Esophagus squamous epithelium (tissue), 5 donors: Measurements from ENCODE around the gene CCDC33. TPM values are rescaled to one million over a fixed set of nuclear protein-coding genes. Genes with fewer than 3 reads are reported as not detected.

ENCODE experiments used
- DNase-seq: peaks from one replicate; lab custom pipeline; 2025; lab: John Stamatoyannopoulos, UW
- H3K27ac ChIP-seq, 4 donors: fragments of 200-600 bp; sonication (generic); one replicate each; pipeline ENCODE4 v1.5.1; 2016 to 2019; ENCODE audit warnings: mild to moderate bottlenecking in 1 of 4
- H3K27me3 ChIP-seq, 4 donors: fragments of 200-600 bp; sonication (generic); 1 replicate in 3 of 4; 2 replicates in 1 of 4; pipeline versions ENCODE4 v1.5.1 to v1.6.0; 2017 to 2021; ENCODE audit warnings: antibody characterized with exemption in 1 of 4
- H3K36me3 ChIP-seq, 3 donors: fragments of 200-600 bp; sonication (generic); one replicate each; pipeline ENCODE4 v1.5.1; 2016 to 2019
- H3K4me1 ChIP-seq, 3 donors: fragments of 200-600 bp; sonication (generic); one replicate each; pipeline ENCODE4 v1.5.1; 2017 to 2019
- H3K4me3 ChIP-seq, 4 donors: fragments of 200-600 bp; sonication (generic); 1 replicate in 3 of 4; 2 replicates in 1 of 4; pipeline ENCODE4 v1.5.1; 2016 to 2019; ENCODE audit warnings: mild to moderate bottlenecking in 2 of 4, moderate library complexity in 1 of 4
- H3K9me3 ChIP-seq, 3 donors: fragments of 200-600 bp; sonication (generic); one replicate each; pipeline ENCODE4 v1.5.1; 2016 to 2019
- POLR2A ChIP-seq, 4 donors: fragments of 450-650 bp; IDR thresholded peaks; one replicate each; pipeline ENCODE4 v1.6.1; 2017; ENCODE audit warnings: antibody characterized with exemption in 4 of 4, mild to moderate bottlenecking in 4 of 4, moderate library complexity in 3 of 4
- WGBS, 2 donors: methylation state at CpG; one replicate each; pipeline ENCODE4 v1.1.5; 2018; 5-methylcytosine and 5-hydroxymethylcytosine counted together
- intact Hi-C: fragments of 100-400 bp; cut with DNase I; formaldehyde crosslinking; loops from one replicate; pipeline ENCODE4 v1.15.0; 2022
- total RNA-seq, 4 donors: library from RNA; depleted of rRNA; stranded (reverse); fragments of >200 nt; gene quantifications; one replicate each; pipeline ENCODE4 v1.1.0, GENCODE V29; 2016
- TF ChIP-seq, protein P1 (sequence below), 6 experiments: fragments of 450-650 bp in 4 of 6; fragments of 200-600 bp in 2 of 6; sonication (generic) in 2 of 6; IDR thresholded peaks; one replicate each; pipeline ENCODE4 v1.5.1; 2016 to 2019; ENCODE audit warnings: antibody characterized with exemption in 6 of 6, mild to moderate bottlenecking in 4 of 6, moderate library complexity in 4 of 6
- donor health status: DM: yes; HTN: yes; CAD: no.

Gene CCDC33
- total RNA-seq, 4 donors from 2014 or later, result not detected

- H3K9me3 ChIP-seq, result no peaks in the 10 kb centered on the region
- WGBS, 2 donors, result 75 to 100% methylated on average over 1 to 2 of the region's 6 CpGs
- TF ChIP-seq, protein P1, sequence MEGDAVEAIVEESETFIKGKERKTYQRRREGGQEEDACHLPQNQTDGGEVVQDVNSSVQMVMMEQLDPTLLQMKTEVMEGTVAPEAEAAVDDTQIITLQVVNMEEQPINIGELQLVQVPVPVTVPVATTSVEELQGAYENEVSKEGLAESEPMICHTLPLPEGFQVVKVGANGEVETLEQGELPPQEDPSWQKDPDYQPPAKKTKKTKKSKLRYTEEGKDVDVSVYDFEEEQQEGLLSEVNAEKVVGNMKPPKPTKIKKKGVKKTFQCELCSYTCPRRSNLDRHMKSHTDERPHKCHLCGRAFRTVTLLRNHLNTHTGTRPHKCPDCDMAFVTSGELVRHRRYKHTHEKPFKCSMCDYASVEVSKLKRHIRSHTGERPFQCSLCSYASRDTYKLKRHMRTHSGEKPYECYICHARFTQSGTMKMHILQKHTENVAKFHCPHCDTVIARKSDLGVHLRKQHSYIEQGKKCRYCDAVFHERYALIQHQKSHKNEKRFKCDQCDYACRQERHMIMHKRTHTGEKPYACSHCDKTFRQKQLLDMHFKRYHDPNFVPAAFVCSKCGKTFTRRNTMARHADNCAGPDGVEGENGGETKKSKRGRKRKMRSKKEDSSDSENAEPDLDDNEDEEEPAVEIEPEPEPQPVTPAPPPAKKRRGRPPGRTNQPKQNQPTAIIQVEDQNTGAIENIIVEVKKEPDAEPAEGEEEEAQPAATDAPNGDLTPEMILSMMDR (IDR thresholded peaks at IDR 0.05), result no peak
- no peak for TF ChIP-seq POLR2A (IDR thresholded peaks at IDR 0.05)
- intact Hi-C loops, result no loop called here
- no peaks in the 10 kb centered on the region for H3K36me3 ChIP-seq
- no peak overlapping the region for H3K4me3 ChIP-seq
- H3K27ac ChIP-seq, result no peak overlapping the region
- H3K27me3 ChIP-seq, result peaks cover 0 to 60% (median 0%) of the 10 kb centered on the region in 4 donors
- no peak for DNase-seq
- no peaks in the 10 kb centered on the region for H3K4me1 ChIP-seq
Observed at GRCh38 chr15:74275957-74276356, 39.8 kb downstream of the CCDC33 start.

DNA sequence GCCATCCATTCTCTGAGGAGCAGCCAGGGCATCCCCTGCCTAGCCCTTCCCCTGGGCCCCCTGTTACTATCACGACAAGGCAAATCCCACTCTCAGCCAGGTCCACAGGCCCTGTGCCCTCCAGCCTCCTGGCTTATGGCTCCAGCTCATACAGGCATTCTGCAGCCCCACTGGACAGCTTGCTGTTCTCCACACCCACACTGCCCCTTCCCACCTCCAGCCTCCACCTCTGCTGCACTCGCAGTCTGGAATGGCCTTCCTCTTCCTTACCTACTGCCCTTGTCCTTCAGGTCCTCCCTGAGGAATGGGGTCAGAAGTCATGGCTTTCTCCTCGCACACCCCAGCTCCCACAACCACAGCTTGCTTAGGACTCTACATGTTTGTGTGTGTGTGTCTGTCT lies 40.4 kb downstream of the CCDC33 start:
- H3K36me3 ChIP-seq, result no peaks in the 10 kb centered on the region
- H3K27ac ChIP-seq, result no peak overlapping the region
- WGBS, 2 donors, result 74% methylated on average over 3 of the region's 3 CpGs
- peaks cover 0 to 60% (median 0%) of the 10 kb centered on the region in 4 donors for H3K27me3 ChIP-seq
- no peaks in the 10 kb centered on the region for H3K4me1 ChIP-seq
- intact Hi-C loops, result no loop called here
- TF ChIP-seq, protein P1 (IDR thresholded peaks at IDR 0.05), result no peak
- TF ChIP-seq POLR2A (IDR thresholded peaks at IDR 0.05), result no peak
- no peak for DNase-seq
- no peaks in the 10 kb centered on the region for H3K9me3 ChIP-seq
- H3K4me3 ChIP-seq, result no peak overlapping the region

DNA sequence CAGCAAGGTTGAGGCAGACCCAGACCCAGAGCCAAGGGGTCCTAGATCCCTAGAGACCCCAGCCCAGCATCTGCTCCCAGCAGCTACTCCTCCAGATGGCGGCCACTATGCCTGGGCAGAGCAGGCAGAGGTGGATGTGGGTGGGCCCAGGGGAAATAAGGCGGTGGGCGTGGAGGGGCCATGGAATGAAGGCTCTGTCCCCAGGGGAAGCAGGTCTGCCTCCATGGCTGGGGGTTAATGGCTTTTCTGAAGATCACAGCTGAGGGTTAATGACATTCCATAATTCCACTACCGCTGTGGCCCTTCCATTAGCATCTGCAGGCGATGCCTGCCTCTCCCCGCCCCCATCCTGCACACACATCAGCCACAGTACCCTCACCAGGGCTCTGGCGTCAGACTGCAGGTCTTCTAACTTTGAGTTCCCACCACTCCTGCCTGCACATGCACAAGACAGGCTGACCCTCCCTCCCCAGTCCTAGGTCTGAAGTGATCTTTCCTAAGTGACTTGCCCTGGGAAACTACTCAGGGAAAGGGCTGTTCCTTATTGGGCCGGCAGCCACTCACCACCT lies 41.2 kb downstream of the CCDC33 start:
- TF ChIP-seq, protein P1 (IDR thresholded peaks at IDR 0.05), result no peak
- TF ChIP-seq POLR2A (IDR thresholded peaks at IDR 0.05), result no peak
- Histone ChIP-seq H3K27ac (no peak overlapping the region), H3K9me3 (no peaks in the 10 kb centered on the region), H3K4me1 (no peaks in the 10 kb centered on the region), H3K27me3 (peaks cover 0 to 60% (median 0%) of the 10 kb centered on the region in 4 donors), H3K36me3 (no peaks in the 10 kb centered on the region), H3K4me3 (no peak overlapping the region)
- 57 to 66% methylated on average over 5 to 8 of the region's 8 CpGs for WGBS, 2 donors
- intact Hi-C loops, result no loop called here
- DNase-seq, result no peak

DNA sequence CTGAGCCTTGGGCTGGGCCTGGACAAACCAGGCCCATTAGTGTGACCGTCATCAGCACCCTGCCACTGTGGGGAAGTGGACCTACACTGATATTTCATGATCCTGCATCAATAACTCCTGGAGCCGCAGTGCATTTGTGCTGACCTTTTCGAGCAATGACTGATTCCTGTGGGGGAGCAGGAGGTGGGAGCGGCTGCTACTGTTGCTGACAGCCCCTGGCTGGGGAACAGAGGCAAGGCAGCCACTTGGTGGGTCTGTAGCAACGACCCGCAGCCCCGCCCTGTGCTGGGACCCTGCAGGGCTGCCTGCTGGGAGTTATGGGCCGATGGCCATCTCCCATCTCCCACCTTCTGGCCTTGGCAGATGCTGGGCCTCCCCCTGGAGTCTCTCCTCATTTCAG lies 42.1 kb downstream of the CCDC33 start:
- Histone ChIP-seq H3K4me3 (no peak overlapping the region), H3K27ac (no peak overlapping the region), H3K4me1 (no peaks in the 10 kb centered on the region), H3K36me3 (no peaks in the 10 kb centered on the region), H3K27me3 (peaks cover 0 to 69% (median 0%) of the 10 kb centered on the region in 4 donors), H3K9me3 (no peaks in the 10 kb centered on the region)
- no peak for DNase-seq
- intact Hi-C loops, result no loop called here
- WGBS, 2 donors, result 44 to 49% methylated on average over 3 to 5 of the region's 8 CpGs
- TF ChIP-seq, protein P1 (IDR thresholded peaks at IDR 0.05), result no peak
- no peak for TF ChIP-seq POLR2A (IDR thresholded peaks at IDR 0.05)

DNA sequence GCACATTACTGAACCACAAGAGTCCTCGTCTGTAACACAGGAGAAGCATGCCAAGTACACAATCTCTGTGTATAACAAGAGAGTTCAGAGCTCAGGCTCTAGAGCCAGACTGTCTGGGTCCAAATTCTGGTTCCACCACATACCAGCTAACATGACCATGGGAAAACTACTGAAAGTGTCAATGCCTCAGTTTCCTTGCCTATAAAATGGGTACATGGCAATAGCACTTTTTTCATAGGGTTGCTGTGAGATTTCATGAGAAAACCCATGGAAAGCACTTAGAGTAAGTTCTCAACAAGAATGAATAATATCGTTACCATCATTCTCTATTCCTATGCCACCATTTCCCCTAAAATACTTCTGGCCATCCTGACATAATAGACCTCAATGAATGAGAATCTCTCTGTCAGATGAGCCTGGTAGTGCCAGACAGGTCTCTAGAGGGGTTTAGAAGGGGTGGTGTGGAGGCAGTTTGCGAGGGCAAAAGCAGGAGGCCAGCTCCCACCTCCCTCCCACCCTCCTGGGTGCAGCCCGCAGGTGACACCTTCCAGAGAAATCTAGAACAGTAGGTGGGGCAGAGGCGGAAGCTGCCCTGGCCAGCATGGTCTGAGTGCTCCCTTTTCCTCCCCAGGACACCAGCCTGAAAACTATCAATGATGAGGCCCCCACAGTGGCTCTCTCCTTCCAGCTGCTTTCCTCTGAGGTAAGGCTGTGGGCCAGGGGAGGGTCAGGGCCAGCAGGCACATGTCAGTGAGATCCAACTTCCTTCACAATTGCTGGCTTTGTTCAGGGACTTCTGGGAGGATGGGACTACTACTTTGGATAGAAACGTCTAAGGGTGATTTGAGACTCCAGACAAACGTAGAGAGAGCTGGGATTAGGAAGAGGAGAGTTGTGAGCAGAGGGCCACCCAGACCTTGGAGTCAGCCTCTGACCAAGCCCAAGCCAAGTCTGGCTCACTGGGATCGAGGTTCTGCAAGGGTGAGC lies 45.3 kb downstream of the CCDC33 start:
- no peaks in the 10 kb centered on the region for H3K4me1 ChIP-seq
- H3K4me3 ChIP-seq, result no peak overlapping the region
- intact Hi-C loops, result no loop called here
- no peak overlapping the region for H3K27ac ChIP-seq
- no peaks in the 10 kb centered on the region for H3K9me3 ChIP-seq
- H3K36me3 ChIP-seq, result no peaks in the 10 kb centered on the region
- no peak for TF ChIP-seq POLR2A (IDR thresholded peaks at IDR 0.05)
- TF ChIP-seq, protein P1 (IDR thresholded peaks at IDR 0.05), result no peak
- DNase-seq, result no peak
- peaks cover 0 to 86% (median 0%) of the 10 kb centered on the region in 4 donors for H3K27me3 ChIP-seq
- 39 to 63% methylated on average over 5 to 6 of the region's 8 CpGs for WGBS, 2 donors
